ENCODE data around the gene CEL. TPM values are rescaled to one million over a fixed set of nuclear protein-coding genes. Genes with fewer than 3 reads are reported as not detected.
"Not testable (repeated sequence)": the region's sequence is repeated elsewhere in the genome, so short reads cannot be mapped to it uniquely, and the experiment has no call there.

CEL gene
- total RNA-seq, 1 donor from 2014 or later, result 7.2 TPM

DNA sequence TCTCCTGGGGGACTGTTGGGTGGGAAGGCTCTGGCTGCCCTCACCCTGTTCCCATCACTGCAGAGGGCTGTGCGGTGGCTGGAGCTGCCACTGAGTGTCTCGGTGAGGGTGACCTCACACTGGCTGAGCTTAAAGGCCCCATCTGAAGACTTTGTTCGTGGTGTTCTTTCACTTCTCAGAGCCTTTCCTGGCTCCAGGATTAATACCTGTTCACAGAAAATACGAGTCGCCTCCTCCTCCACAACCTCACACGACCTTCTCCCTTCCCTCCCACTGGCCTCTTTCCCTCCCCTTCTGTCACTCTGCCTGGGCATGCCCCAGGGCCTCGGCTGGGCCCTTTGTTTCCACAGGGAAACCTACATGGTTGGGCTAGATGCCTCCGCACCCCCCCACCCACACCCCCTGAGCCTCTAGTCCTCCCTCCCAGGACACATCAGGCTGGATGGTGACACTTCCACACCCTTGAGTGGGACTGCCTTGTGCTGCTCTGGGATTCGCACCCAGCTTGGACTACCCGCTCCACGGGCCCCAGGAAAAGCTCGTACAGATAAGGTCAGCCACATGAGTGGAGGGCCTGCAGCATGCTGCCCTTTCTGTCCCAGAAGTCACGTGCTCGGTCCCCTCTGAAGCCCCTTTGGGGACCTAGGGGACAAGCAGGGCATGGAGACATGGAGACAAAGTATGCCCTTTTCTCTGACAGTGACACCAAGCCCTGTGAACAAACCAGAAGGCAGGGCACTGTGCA lies 590 bp upstream of the CEL start:
- intact Hi-C loops (cut with micrococcal nuclease); DNase-seq: not testable (repeated sequence)
- peak; percentile 56 for ATAC-seq

DNA sequence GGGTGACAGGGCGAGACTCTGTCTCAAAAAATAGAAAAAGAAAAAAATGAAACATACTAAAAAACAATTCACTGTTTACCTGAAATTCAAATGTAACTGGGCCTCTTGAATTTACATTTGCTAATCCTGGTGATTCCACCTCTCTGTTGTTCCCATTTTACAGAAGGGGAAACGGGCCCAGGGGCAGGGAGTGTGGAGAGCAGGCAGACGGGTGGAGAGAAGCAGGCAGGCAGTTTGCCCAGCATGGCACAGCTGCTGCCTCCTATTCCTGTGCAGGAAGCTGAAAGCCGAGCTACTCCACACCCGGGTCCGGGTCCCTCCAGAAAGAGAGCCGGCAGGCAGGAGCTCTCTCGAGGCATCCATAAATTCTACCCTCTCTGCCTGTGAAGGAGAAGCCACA lies 788 bp downstream of the CEL start:
- not testable (repeated sequence) for ATAC-seq, DNase-seq

GRCh38 chr9:133063159-133063499 lies 1.3 kb downstream of the CEL start:
- ATAC-seq (no peak), DNase-seq (no peak)
- intact Hi-C loops (cut with micrococcal nuclease), result no loop called here

More for the DNA sequence above, 788 bp downstream of the CEL start:
- intact Hi-C loops (cut with micrococcal nuclease), result not testable (repeated sequence)

- no peak for DNase-seq
- no peak for ATAC-seq
Measured at GRCh38 chr9:133063500-133064231, 1.9 kb downstream of the CEL start.

DNA sequence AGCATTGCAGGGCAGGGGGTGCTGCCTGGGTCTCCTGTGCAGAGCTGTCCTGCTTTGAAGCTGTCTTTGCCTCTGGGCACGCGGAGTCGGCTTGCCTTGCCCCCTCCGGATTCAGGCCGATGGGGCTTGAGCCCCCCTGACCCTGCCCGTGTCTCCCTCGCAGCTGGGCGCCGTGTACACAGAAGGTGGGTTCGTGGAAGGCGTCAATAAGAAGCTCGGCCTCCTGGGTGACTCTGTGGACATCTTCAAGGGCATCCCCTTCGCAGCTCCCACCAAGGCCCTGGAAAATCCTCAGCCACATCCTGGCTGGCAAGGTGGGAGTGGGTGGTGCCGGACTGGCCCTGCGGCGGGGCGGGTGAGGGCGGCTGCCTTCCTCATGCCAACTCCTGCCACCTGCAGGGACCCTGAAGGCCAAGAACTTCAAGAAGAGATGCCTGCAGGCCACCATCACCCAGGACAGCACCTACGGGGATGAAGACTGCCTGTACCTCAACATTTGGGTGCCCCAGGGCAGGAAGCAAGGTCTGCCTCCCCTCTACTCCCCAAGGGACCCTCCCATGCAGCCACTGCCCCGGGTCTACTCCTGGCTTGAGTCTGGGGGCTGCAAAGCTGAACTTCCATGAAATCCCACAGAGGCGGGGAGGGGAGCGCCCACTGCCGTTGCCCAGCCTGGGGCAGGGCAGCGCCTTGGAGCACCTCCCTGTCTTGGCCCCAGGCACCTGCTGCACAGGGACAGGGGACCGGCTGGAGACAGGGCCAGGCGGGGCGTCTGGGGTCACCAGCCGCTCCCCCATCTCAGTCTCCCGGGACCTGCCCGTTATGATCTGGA lies 2.7 kb downstream of the CEL start:
- no peak for ATAC-seq
- intact Hi-C loops (cut with micrococcal nuclease), result no loop called here
- no peak for DNase-seq

More at GRCh38 chr9:133063500-133064231, 1.9 kb downstream of the CEL start:
- intact Hi-C loops (cut with micrococcal nuclease), result no loop called here

GRCh38 chr9:133065070-133065388 lies 3.2 kb downstream of the CEL start:
- ATAC-seq (no peak), DNase-seq (no peak)
- intact Hi-C loops (cut with micrococcal nuclease), result no loop called here

DNA sequence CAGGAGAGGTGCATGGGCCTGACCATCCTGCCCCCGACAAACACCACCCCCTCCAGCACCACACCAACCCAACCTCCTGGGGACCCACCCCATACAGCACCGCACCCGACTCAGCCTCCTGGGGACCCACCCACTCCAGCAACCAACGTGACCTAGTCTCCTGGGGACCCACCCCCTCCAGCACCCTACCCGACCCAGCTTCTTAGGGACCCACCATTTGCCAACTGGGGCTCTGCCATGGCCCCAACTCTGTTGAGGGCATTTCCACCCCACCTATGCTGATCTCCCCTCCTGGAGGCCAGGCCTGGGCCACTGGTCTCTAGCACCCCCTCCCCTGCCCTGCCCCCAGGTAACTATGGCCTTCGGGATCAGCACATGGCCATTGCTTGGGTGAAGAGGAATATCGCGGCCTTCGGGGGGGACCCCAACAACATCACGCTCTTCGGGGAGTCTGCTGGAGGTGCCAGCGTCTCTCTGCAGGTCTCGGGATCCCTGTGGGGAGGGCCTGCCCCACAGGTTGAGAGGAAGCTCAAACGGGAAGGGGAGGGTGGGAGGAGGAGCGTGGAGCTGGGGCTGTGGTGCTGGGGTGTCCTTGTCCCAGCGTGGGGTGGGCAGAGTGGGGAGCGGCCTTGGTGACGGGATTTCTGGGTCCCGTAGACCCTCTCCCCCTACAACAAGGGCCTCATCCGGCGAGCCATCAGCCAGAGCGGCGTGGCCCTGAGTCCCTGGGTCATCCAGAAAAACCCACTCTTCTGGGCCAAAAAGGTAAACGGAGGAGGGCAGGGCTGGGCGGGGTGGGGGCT lies 4.6 kb downstream of the CEL start:
- no peak for ATAC-seq
- intact Hi-C loops (cut with micrococcal nuclease), result no loop called here
- peak; percentile 11 for DNase-seq

- intact Hi-C loops (cut with micrococcal nuclease), result no loop called here
- ATAC-seq, result no peak
Measured at GRCh38 chr9:133067006-133067405, 5.2 kb downstream of the CEL start.

DNA sequence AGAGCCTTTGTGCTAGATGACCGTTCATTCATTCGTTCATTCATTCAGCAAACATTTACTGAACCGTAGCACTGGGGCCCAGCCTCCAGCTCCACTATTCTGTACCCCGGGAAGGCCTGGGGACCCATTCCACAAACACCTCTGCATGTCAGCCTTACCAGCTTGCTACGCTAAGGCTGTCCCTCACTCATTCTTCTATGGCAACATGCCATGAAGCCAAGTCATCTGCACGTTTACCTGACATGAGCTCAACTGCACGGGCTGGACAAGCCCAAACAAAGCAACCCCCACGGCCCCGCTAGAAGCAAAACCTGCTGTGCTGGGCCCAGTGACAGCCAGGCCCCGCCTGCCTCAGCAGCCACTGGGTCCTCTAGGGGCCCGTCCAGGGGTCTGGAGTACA lies 6.0 kb downstream of the CEL start:
- DNase-seq (no peak), ATAC-seq (no peak)
- intact Hi-C loops (cut with micrococcal nuclease), result no loop called here

More at GRCh38 chr9:133067006-133067405, 5.2 kb downstream of the CEL start:
- DNase-seq, result peak; percentile 26

- DNase-seq; intact Hi-C loops (cut with micrococcal nuclease); ATAC-seq: not testable (repeated sequence)
Measured at GRCh38 chr9:133068431-133068830, 6.7 kb downstream of the CEL start.

DNA sequence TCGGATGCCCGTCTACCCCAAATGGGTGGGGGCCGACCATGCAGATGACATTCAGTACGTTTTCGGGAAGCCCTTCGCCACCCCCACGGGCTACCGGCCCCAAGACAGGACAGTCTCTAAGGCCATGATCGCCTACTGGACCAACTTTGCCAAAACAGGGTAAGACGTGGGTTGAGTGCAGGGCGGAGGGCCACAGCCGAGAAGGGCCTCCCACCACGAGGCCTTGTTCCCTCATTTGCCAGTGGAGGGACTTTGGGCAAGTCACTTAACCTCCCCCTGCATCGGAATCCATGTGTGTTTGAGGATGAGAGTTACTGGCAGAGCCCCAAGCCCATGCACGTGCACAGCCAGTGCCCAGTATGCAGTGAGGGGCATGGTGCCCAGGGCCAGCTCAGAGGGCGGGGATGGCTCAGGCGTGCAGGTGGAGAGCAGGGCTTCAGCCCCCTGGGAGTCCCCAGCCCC lies 8.8 kb downstream of the CEL start:
- intact Hi-C loops (cut with micrococcal nuclease), result not testable (repeated sequence)
- peak; percentile 24 for DNase-seq
- ATAC-seq, result peak; percentile 13

DNA sequence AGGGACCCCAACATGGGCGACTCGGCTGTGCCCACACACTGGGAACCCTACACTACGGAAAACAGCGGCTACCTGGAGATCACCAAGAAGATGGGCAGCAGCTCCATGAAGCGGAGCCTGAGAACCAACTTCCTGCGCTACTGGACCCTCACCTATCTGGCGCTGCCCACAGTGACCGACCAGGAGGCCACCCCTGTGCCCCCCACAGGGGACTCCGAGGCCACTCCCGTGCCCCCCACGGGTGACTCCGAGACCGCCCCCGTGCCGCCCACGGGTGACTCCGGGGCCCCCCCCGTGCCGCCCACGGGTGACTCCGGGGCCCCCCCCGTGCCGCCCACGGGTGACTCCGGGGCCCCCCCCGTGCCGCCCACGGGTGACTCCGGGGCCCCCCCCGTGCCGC lies 9.2 kb downstream of the CEL start:
- DNase-seq; intact Hi-C loops (cut with micrococcal nuclease); ATAC-seq: not testable (repeated sequence)

DNA sequence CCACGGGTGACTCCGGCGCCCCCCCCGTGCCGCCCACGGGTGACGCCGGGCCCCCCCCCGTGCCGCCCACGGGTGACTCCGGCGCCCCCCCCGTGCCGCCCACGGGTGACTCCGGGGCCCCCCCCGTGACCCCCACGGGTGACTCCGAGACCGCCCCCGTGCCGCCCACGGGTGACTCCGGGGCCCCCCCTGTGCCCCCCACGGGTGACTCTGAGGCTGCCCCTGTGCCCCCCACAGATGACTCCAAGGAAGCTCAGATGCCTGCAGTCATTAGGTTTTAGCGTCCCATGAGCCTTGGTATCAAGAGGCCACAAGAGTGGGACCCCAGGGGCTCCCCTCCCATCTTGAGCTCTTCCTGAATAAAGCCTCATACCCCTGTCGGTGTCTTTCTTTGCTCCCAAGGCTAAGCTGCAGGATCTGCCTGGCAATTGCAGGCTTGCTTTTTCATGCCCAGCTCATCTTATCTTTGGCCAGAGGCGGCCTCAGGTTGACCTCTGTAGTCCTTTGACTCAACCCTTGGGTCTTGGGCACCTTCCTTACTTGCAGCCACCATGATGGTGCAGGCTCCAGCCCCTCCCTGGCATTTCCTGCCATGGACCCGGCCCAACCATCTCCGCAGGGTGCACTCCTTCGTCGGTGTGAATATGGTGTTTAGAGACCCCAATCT lies 9.8 kb downstream of the CEL start:
- ATAC-seq (no peak), DNase-seq (no peak)
- intact Hi-C loops (cut with micrococcal nuclease), result no loop called here

DNA sequence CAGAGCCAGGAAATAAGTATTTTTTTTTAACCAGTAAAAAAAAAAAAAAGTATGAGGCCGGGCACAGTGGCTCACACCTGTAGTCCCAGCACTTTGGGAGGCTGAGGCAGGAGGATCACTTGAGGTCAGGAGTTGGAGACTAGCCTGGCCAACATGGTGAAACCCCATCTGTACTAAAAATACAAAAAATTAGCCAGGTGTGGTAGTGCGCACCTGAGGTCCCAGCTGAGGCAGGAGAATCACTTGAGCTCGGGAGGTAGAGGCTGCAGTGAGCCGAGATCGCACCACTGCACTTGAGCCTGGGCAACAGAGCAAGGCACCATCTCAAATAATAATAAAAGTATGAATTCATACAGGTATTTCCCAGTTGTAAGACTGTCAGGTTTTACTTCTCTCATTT lies 10.4 kb downstream of the CEL start:
- ATAC-seq; intact Hi-C loops (cut with micrococcal nuclease); DNase-seq: not testable (repeated sequence)

- intact Hi-C loops (cut with micrococcal nuclease), result no loop called here
- DNase-seq (no peak), ATAC-seq (no peak)
Measured at GRCh38 chr9:133073086-133074014, 11.6 kb downstream of the CEL start.

DNA sequence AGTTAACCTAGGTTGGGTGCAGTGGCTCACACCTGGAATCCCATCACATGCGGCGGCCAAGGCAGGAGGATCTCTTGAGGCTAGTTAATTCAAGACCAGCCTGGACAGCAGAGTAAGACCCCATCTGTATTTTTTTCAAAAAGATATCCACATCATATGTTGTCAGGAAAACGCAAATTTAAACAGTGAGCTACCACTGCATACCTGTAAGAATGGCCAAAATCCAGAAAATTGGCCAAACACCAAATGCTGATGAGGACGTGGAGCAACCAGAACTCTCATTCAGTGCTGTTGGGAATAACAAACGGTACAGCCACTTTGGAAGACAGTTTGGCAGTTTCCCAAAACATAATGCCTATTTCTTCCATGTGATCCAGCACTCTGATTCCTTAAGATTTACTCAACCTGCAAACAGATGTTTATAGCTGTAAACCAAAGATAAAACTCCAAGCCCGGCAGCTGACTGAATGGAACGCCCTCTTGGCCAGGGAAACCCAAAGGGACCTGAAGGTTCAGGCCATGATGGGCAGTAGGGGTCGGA lies 12.4 kb downstream of the CEL start:
- ATAC-seq, result no peak
- intact Hi-C loops (cut with micrococcal nuclease), result no loop called here

GRCh38 chr9:133075925-133076630 lies 14.3 kb downstream of the CEL start:
- ATAC-seq (no peak), DNase-seq (no peak)

More for the DNA sequence above, 12.4 kb downstream of the CEL start:
- no peak for DNase-seq

More at GRCh38 chr9:133075925-133076630, 14.3 kb downstream of the CEL start:
- intact Hi-C loops (cut with micrococcal nuclease), result no loop called here
